NB4 (cell line): ENCODE data around the gene OIT3.

Experiments
- DNase-seq: peaks from one replicate; pipeline ENCODE4 v3.0.0; 2010; ENCODE audit warnings: low read depth
- H3K4me3 ChIP-seq: one replicate; pipeline ENCODE4 v1.5.1; 2011; ENCODE audit warnings: mild to moderate bottlenecking, low read depth, low read length, moderate library complexity
- MAX ChIP-seq: IDR thresholded peaks from 2 replicates; pipeline ENCODE4 v1.6.1; 2011; ENCODE audit warnings: low read depth, low read length
- MYC ChIP-seq: IDR thresholded peaks from 2 replicates; pipeline ENCODE4 v1.6.1; 2011; ENCODE audit warnings: low read depth, low read length
- POLR2A ChIP-seq: IDR thresholded peaks from 2 replicates; pipeline ENCODE4 v1.6.1; 2011; ENCODE audit warnings: mild to moderate bottlenecking; ENCODE audit not compliant: insufficient read length; ENCODE audit errors: extremely low read depth
- TF ChIP-seq, protein P1 (sequence below): IDR thresholded peaks from one replicate; pipeline ENCODE4 v1.5.1; 2012; ENCODE audit warnings: low read depth, low read length

The OIT3 gene

GRCh38 chr10:72855129-72855528 lies 38.4 kb upstream of the OIT3 start:
- no peak for DNase-seq
- no peak overlapping the region for H3K4me3 ChIP-seq
- TF ChIP-seq MAX = no peak
- TF ChIP-seq POLR2A = no peak
- TF ChIP-seq, protein P1, sequence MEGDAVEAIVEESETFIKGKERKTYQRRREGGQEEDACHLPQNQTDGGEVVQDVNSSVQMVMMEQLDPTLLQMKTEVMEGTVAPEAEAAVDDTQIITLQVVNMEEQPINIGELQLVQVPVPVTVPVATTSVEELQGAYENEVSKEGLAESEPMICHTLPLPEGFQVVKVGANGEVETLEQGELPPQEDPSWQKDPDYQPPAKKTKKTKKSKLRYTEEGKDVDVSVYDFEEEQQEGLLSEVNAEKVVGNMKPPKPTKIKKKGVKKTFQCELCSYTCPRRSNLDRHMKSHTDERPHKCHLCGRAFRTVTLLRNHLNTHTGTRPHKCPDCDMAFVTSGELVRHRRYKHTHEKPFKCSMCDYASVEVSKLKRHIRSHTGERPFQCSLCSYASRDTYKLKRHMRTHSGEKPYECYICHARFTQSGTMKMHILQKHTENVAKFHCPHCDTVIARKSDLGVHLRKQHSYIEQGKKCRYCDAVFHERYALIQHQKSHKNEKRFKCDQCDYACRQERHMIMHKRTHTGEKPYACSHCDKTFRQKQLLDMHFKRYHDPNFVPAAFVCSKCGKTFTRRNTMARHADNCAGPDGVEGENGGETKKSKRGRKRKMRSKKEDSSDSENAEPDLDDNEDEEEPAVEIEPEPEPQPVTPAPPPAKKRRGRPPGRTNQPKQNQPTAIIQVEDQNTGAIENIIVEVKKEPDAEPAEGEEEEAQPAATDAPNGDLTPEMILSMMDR = no peak
- TF ChIP-seq MYC = no peak

GRCh38 chr10:72855790-72856189 lies 37.7 kb upstream of the OIT3 start:
- TF ChIP-seq POLR2A = no peak
- TF ChIP-seq, protein P1 = no peak
- no peak for TF ChIP-seq MAX
- no peak for TF ChIP-seq MYC
- H3K4me3 ChIP-seq = no peak overlapping the region
- no peak for DNase-seq

DNA sequence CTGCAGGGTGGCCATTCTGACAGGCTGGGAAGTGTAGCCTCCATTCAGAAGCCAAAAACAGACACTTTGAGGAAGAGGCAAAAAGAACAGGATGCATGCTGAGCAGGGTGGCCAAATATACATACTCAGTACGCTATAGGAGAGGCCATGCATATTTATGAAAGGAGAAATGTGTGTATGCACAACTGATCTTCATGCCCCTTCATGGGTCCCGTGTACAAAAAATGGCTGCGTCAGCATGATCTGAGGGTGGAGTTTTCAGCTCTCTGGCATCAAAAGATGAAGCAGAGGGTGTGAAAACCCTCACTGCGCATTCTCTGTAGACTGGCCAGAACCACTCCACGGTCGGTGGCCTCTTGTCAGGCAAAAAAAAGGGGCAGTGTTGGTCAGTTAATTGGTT lies 35.5 kb upstream of the OIT3 start:
- TF ChIP-seq, protein P1 = no peak
- TF ChIP-seq MAX (no peak), MYC (no peak), POLR2A (no peak)
- DNase-seq = no peak
- H3K4me3 ChIP-seq = no peak overlapping the region

GRCh38 chr10:72862957-72863356 lies 30.6 kb upstream of the OIT3 start:
- TF ChIP-seq, protein P1 = no peak
- TF ChIP-seq MYC (no peak), POLR2A (no peak), MAX (no peak)
- no peak overlapping the region for H3K4me3 ChIP-seq

DNA sequence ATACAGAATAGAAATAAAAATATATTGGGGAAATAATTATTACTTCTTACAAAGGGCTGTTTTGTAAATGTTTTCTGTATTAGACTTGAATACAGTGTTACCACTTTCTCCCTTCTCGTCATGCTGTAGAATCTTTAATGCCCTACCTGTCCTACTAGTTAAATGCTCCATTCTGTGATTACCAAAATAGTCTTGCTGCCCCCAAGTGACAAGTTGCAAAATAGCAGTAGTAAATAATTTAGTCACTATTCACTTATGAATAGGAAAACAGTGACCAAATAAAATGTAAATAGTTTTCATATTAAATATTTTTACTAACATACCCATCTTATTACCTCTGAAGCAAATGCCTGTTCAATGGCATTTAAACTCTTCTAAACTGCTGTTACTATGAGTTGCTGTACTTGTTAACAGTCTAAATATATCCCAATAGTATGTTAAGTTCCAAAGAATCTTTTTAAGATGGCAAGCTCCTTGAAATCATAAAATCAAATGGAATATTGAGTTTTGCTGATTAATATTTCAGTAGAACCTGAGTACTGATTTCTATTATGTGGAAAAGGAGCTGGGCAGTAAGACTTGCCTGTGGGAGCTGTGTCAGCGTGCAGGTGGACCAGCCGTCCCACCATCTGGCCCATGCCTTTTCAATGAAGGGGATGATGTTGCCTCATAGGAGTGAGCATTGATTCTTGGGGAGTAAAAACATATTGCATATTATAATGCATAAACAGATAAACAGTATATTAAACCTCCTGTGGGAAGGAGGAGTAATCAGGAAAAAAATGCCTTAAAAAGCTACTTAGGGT lies 18.1 kb upstream of the OIT3 start:
- TF ChIP-seq POLR2A = no peak
- no peak for TF ChIP-seq MYC
- TF ChIP-seq, protein P1 = peak; percentile 43
- no peak for TF ChIP-seq MAX
- peak; percentile 59 for DNase-seq
- no peak overlapping the region for H3K4me3 ChIP-seq

More at GRCh38 chr10:72862957-72863356, 30.6 kb upstream of the OIT3 start:
- no peak for DNase-seq
